B cell (primary cell): ENCODE data around the gene S100A10. TPM values are rescaled to one million over a fixed set of nuclear protein-coding genes. Genes with fewer than 3 reads are reported as not detected.

Source experiments
- ATAC-seq: fragments of 200-7000 bp; cut with Tn5 transposase; one replicate; pipeline ENCODE4 v1.10.0; 2021; ENCODE audit warnings: low read depth, mild to moderate bottlenecking, moderate number of reproducible peaks, moderate library complexity
- CTCF ChIA-PET: fragments of 350-600 bp; sonication (Branson Sonifier 250); formaldehyde crosslinking; loops from one replicate; lab custom pipeline; 2021; ENCODE audit warnings: antibody characterized with exemption, inconsistent platforms; lab: Charles Lee
- POLR2A ChIA-PET: fragments of 350-600 bp; sonication (Branson Sonifier 250); formaldehyde crosslinking; loops from one replicate; lab custom pipeline; 2021; ENCODE audit warnings: antibody characterized with exemption; lab: Charles Lee
- DNase-seq: peaks from one replicate; pipeline ENCODE4 v3.0.0; 2013
- H2AFZ ChIP-seq: 2 replicates; pipeline ENCODE4 v1.6.1; 2012; ENCODE audit warnings: mild to moderate bottlenecking, low read depth, low read length; ENCODE audit not compliant: insufficient read depth, poor library complexity, severe bottlenecking
- H3K27ac ChIP-seq, 2 donors: 1 replicate in 1 of 2; 2 replicates in 1 of 2; pipeline ENCODE4 v1.5.1; 2012 to 2013; ENCODE audit warnings: low read length in 2 of 2, mild to moderate bottlenecking in 2 of 2, moderate library complexity in 1 of 2
- H3K27me3 ChIP-seq, 4 experiments: fragments of 200-600 bp in 1 of 4; sonication (generic) in 1 of 4; replicated peaks in 1 of 4; 1 replicate in 2 of 4; 2 replicates in 2 of 4; pipeline versions ENCODE4 v1.6.1 to v1.7.0; 2013 to 2016; ENCODE audit warnings: low read length in 3 of 4, mild to moderate bottlenecking in 2 of 4, mixed read lengths in 1 of 4, moderate library complexity in 1 of 4; ENCODE audit not compliant: insufficient read depth in 4 of 4, control insufficient read depth in 3 of 4; ENCODE audit errors: control extremely low read depth in 1 of 4
- H3K36me3 ChIP-seq, 2 experiments: replicated peaks in 1 of 2; 1 replicate in 1 of 2; 2 replicates in 1 of 2; pipeline versions ENCODE4 v1.6.1 to v1.7.1; 2013; ENCODE audit warnings: low read length in 1 of 2; ENCODE audit not compliant: insufficient read depth in 2 of 2, control insufficient read depth in 1 of 2; ENCODE audit errors: control extremely low read depth in 1 of 2, extremely low read depth in 1 of 2
- H3K4me1 ChIP-seq, 2 donors: fragments of 200-600 bp in 1 of 2; sonication (generic) in 1 of 2; 1 replicate in 1 of 2; 2 replicates in 1 of 2; pipeline versions ENCODE4 v1.5.1 to v1.6.1; 2013 to 2017; ENCODE audit warnings: low read length in 2 of 2; ENCODE audit not compliant: control insufficient read depth in 2 of 2, insufficient read depth in 2 of 2
- H3K4me2 ChIP-seq: replicated peaks from 2 replicates; pipeline ENCODE3; 2012; ENCODE audit warnings: mild to moderate bottlenecking, low read depth, low read length; ENCODE audit not compliant: poor library complexity, severe bottlenecking
- H3K4me3 ChIP-seq, 5 experiments: fragments of 200-600 bp in 1 of 5; sonication (generic) in 1 of 5; 1 replicate in 3 of 5; 2 replicates in 2 of 5; pipeline versions ENCODE4 v1.5.1 to v1.7.0; 2011 to 2016; ENCODE audit warnings: low read length in 4 of 5, mild to moderate bottlenecking in 4 of 5, low read depth in 2 of 5, control low read depth in 1 of 5, moderate library complexity in 1 of 5; ENCODE audit not compliant: insufficient read depth in 1 of 5; ENCODE audit errors: control extremely low read depth in 1 of 5, extremely low read depth in 1 of 5
- H3K79me2 ChIP-seq: fragments of 200-600 bp; sonication (generic); one replicate; pipeline ENCODE4 v1.6.0; 2016; ENCODE audit warnings: low read length; ENCODE audit not compliant: control insufficient read depth, insufficient read depth
- H3K9ac ChIP-seq: fragments of 200-600 bp; sonication (generic); 2 replicates; pipeline ENCODE4 v1.6.1; 2017; ENCODE audit warnings: mild to moderate bottlenecking, low read length, moderate library complexity
- H3K9me3 ChIP-seq, 3 donors: one replicate each; pipeline versions ENCODE4 v1.6.1 to v1.7.1; 2013; ENCODE audit warnings: low read length in 2 of 3; ENCODE audit not compliant: control insufficient read depth in 2 of 3, insufficient read depth in 1 of 3; ENCODE audit errors: control extremely low read depth in 1 of 3
- H4K20me1 ChIP-seq: 2 replicates; pipeline ENCODE4 v1.6.0; 2012; ENCODE audit warnings: mild to moderate bottlenecking, low read length; ENCODE audit not compliant: insufficient read depth, control insufficient read depth, poor library complexity, severe bottlenecking
- H3K27ac Mint-ChIP-seq: one replicate; pipeline ENCODE4 v1.8.0; 2021; ENCODE audit warnings: mixed read lengths
- H3K27me3 Mint-ChIP-seq: one replicate; pipeline ENCODE4 v1.8.0; 2021; ENCODE audit warnings: mixed read lengths
- H3K4me1 Mint-ChIP-seq: one replicate; pipeline ENCODE4 v1.8.0; 2021; ENCODE audit warnings: mixed read lengths
- H3K4me3 Mint-ChIP-seq: one replicate; pipeline ENCODE4 v1.8.0; 2021; ENCODE audit warnings: mixed read lengths
- H3K9me3 Mint-ChIP-seq: one replicate; pipeline ENCODE4 v1.8.0; 2022; ENCODE audit warnings: mixed read lengths; ENCODE audit not compliant: insufficient read depth
- CTCF ChIP-seq: fragments of 200-600 bp; IDR thresholded peaks from one replicate; pipeline ENCODE4 v1.8.0; 2022; ENCODE audit warnings: antibody characterized with exemption, mild to moderate bottlenecking
- EZH2 ChIP-seq: IDR thresholded peaks from 2 replicates; pipeline ENCODE4 v1.6.1; 2012; ENCODE audit warnings: borderline replicate concordance, low read depth, mild to moderate bottlenecking, moderate library complexity, low read length; ENCODE audit not compliant: insufficient read depth, poor library complexity, severe bottlenecking
- WGBS: methylation state at CpG from one replicate; pipeline ENCODE4 v1.1.5; 2013; ENCODE audit warnings: missing lambda C conversion rate; ENCODE audit not compliant: insufficient coverage; 5-methylcytosine and 5-hydroxymethylcytosine counted together
- intact Hi-C: fragments of 100-400 bp; cut with micrococcal nuclease; formaldehyde crosslinking; loops from one replicate; pipeline ENCODE4 v1.10.0; 2022
- polyA plus RNA-seq: library from polyadenylated mRNA; depleted of rRNA; stranded (reverse); fragments of >200 nt; gene quantifications from 2 replicates; pipeline ENCODE4 v1.2.3, GENCODE V29; 2012
- total RNA-seq, 2 donors: library from RNA; stranded (reverse); fragments of 120-200 nt in 1 of 2; gene quantifications; 1 replicate in 1 of 2; 2 replicates in 1 of 2; pipeline versions ENCODE4 v1.2.3 to v1.2.4, GENCODE V29; 2013 to 2022

The S100A10 gene
- total and polyA plus RNA-seq, 2 donors (not counting 1 experiment from before 2014, with no cell fraction given) = 38.0 to 47.1 TPM

- Mint-ChIP-seq H3K4me3 (peak overlapping the region; percentile 9), H3K27me3 (peaks cover 4% of the 10 kb centered on the region), H3K4me1 (peaks cover 43% of the 10 kb centered on the region), H3K27ac (peak overlapping the region; percentile 93), H3K9me3 (no peaks in the 10 kb centered on the region)
- WGBS = 89% methylated on average over 2 of the region's 3 CpGs
- no peak overlapping the region for H2AFZ ChIP-seq
- POLR2A ChIA-PET = no interaction called here
- peak overlapping the region; percentile 45 for H3K4me2 ChIP-seq
- intact Hi-C loops = loop anchor here (1.0 kb wide), 1 partner anchor 36 kb away; the partner anchor contains the start of gene THEM4
- no peaks in the 10 kb centered on the region for H3K36me3 ChIP-seq
- H3K27me3 ChIP-seq = no peaks in the 10 kb centered on the region
- TF ChIP-seq CTCF = no peak
- TF ChIP-seq EZH2 = no peak
- DNase-seq (peak; percentile 21), ATAC-seq (no peak)
- H3K9ac ChIP-seq = peak overlapping the region; percentile 7
- CTCF ChIA-PET = interaction anchor here (0.8 to 3.9 kb wide), 4 partner anchors 10 to 56 kb away, joined by 4 to 29 read pairs (median 8); partner anchors contain the start of gene THEM4
- no peaks in the 10 kb centered on the region for H3K79me2 ChIP-seq
- H3K9me3 ChIP-seq = no peaks in the 10 kb centered on the region
- peaks cover 31 to 39% of the 10 kb centered on the region in 2 donors for H3K4me1 ChIP-seq
- H3K4me3 ChIP-seq = no peak overlapping the region
- H3K27ac ChIP-seq = peak overlapping the region; percentile 84 to 88
- no peaks in the 10 kb centered on the region for H4K20me1 ChIP-seq
These were observed 48.6 kb downstream of the S100A10 start for GRCh38 chr1:151944857-151945575.
